Ishikawa (cell line): ENCODE results near the gene NF1.

Experiments used
- CEBPB ChIP-seq: IDR thresholded peaks from 2 replicates; pipeline ENCODE4 v1.6.1; 2012
- CREB1 ChIP-seq: IDR thresholded peaks from 2 replicates; pipeline ENCODE4 v1.6.1; 2012; ENCODE audit warnings: low read depth
- EGR1 ChIP-seq: IDR thresholded peaks from 2 replicates; pipeline ENCODE4 v1.6.1; 2012
- EP300 ChIP-seq: IDR thresholded peaks from 2 replicates; pipeline ENCODE4 v1.6.1; 2012; ENCODE audit warnings: borderline replicate concordance
- FOXM1 ChIP-seq: IDR thresholded peaks from 2 replicates; pipeline ENCODE4 v1.6.1; 2012; ENCODE audit warnings: low read depth, borderline replicate concordance
- MAX ChIP-seq: IDR thresholded peaks from 2 replicates; pipeline ENCODE4 v1.6.1; 2012
- NFIC ChIP-seq: IDR thresholded peaks from 2 replicates; pipeline ENCODE4 v1.6.1; 2012
- RAD21 ChIP-seq: IDR thresholded peaks from 2 replicates; pipeline ENCODE4 v1.6.1; 2012; ENCODE audit warnings: low read depth
- TAF1 ChIP-seq: IDR thresholded peaks from 2 replicates; pipeline ENCODE4 v1.6.1; 2012; ENCODE audit warnings: low read depth, mild to moderate bottlenecking
- TCF12 ChIP-seq: IDR thresholded peaks from 2 replicates; pipeline ENCODE4 v1.6.1; 2012; ENCODE audit warnings: low read depth
- TEAD4 ChIP-seq: IDR thresholded peaks from 2 replicates; pipeline ENCODE4 v1.6.1; 2012
- USF1 ChIP-seq: IDR thresholded peaks from 2 replicates; pipeline ENCODE4 v1.6.1; 2012
- YY1 ChIP-seq: IDR thresholded peaks from 2 replicates; pipeline ENCODE4 v1.6.1; 2012; ENCODE audit warnings: low read depth
- ZBTB7A ChIP-seq: IDR thresholded peaks from 2 replicates; pipeline ENCODE4 v1.6.1; 2012; ENCODE audit warnings: low read depth
- TF ChIP-seq, protein P1 (sequence below): IDR thresholded peaks from 2 replicates; pipeline ENCODE4 v1.6.1; 2012; ENCODE audit warnings: low read depth, mild to moderate bottlenecking

The NF1 gene

GRCh38 chr17:31401456-31402254, 306.9 kb downstream of the NF1 start:
- TF ChIP-seq USF1 (no peak), FOXM1 (no peak), CREB1 (no peak), RAD21 (no peak), NFIC (no peak), YY1 (no peak), TEAD4 (no peak), TAF1 (no peak), EP300 (no peak), TCF12 (no peak), MAX (no peak)
- TF ChIP-seq, protein P1, sequence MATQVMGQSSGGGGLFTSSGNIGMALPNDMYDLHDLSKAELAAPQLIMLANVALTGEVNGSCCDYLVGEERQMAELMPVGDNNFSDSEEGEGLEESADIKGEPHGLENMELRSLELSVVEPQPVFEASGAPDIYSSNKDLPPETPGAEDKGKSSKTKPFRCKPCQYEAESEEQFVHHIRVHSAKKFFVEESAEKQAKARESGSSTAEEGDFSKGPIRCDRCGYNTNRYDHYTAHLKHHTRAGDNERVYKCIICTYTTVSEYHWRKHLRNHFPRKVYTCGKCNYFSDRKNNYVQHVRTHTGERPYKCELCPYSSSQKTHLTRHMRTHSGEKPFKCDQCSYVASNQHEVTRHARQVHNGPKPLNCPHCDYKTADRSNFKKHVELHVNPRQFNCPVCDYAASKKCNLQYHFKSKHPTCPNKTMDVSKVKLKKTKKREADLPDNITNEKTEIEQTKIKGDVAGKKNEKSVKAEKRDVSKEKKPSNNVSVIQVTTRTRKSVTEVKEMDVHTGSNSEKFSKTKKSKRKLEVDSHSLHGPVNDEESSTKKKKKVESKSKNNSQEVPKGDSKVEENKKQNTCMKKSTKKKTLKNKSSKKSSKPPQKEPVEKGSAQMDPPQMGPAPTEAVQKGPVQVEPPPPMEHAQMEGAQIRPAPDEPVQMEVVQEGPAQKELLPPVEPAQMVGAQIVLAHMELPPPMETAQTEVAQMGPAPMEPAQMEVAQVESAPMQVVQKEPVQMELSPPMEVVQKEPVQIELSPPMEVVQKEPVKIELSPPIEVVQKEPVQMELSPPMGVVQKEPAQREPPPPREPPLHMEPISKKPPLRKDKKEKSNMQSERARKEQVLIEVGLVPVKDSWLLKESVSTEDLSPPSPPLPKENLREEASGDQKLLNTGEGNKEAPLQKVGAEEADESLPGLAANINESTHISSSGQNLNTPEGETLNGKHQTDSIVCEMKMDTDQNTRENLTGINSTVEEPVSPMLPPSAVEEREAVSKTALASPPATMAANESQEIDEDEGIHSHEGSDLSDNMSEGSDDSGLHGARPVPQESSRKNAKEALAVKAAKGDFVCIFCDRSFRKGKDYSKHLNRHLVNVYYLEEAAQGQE, result no peak

- no peak for TF ChIP-seq NFIC
These were observed 309.5 kb downstream of the NF1 start for GRCh38 chr17:31404028-31404949.

- no peak for TF ChIP-seq MAX
- TF ChIP-seq, protein P1, result no peak
- no peak for TF ChIP-seq CREB1
- TF ChIP-seq ZBTB7A, result no peak
- no peak for TF ChIP-seq FOXM1
- no peak for TF ChIP-seq EP300
- no peak for TF ChIP-seq NFIC
- no peak for TF ChIP-seq TEAD4
- TF ChIP-seq CEBPB, result no peak
- TF ChIP-seq USF1, result no peak
- TF ChIP-seq EGR1, result no peak
- no peak for TF ChIP-seq YY1
- TF ChIP-seq RAD21, result no peak
- TF ChIP-seq TAF1, result no peak
- TF ChIP-seq TCF12, result no peak
These were observed 311.2 kb downstream of the NF1 start for GRCh38 chr17:31405890-31406371.

DNA sequence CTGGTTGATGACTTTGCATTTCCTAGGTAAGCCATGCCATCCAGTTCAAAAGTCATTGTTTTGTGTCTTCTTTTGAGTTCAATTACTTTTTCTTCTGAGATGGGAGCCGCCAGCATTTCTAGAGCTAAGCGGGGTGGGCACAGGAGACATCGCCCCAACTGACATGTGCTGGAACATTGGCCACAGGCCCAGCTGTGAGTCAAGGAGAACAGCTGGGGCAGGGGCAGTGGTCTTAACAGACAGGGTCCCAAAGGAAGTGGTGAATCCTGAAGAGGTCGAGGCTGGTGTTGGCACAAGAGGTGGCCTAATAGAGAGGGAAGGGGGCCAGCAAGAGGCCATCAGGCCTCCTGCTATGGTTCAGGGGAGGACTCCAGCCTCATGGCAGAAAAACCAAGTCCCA, 313.8 kb downstream of the NF1 start:
- TF ChIP-seq TCF12, result no peak
- TF ChIP-seq USF1, result no peak
- TF ChIP-seq YY1, result no peak
- TF ChIP-seq CEBPB, result no peak
- no peak for TF ChIP-seq TEAD4
- no peak for TF ChIP-seq NFIC
- TF ChIP-seq EP300, result no peak
- no peak for TF ChIP-seq RAD21
- TF ChIP-seq TAF1, result no peak
- no peak for TF ChIP-seq MAX
- TF ChIP-seq, protein P1, result no peak
- TF ChIP-seq FOXM1, result no peak
- TF ChIP-seq EGR1, result no peak
- no peak for TF ChIP-seq ZBTB7A
- no peak for TF ChIP-seq CREB1
